C4-2B (cell line): Measurements from ENCODE around the gene CENPN.

Experiments used
- H3K27ac ChIP-seq: fragments of 450-650 bp; 2 replicates; pipeline ENCODE4 v1.5.1; 2017
- ZFX ChIP-seq: fragments of 450-650 bp; IDR thresholded peaks from 2 replicates; pipeline ENCODE4 v1.6.1; 2017
- TF ChIP-seq, protein P1 (sequence below): fragments of 450-650 bp; conservative IDR thresholded peaks from 2 replicates; pipeline ENCODE4 v1.5.1; 2017; ENCODE audit warnings: mild to moderate bottlenecking

The CENPN gene

DNA sequence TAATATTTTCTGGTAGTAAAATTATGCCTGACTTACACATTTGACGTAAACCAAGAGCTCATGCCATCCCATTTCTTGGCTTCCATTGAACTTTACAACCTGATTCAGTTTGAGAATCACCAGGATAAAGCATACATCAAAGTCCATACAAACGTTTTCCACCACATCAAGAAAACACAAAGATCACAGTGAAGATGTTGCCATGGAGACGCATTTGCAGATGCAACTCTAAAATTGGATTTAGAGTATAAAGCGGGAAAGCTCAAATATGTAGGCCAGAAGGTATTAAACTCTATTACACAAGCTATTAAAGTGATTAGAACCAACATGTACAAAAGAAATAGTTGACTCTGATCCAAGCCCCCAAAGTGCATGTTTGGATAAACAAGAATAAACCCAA is 59.7 kb downstream of the CENPN start:
- peak overlapping the region; percentile 66 for H3K27ac ChIP-seq
- no peak for TF ChIP-seq ZFX

DNA sequence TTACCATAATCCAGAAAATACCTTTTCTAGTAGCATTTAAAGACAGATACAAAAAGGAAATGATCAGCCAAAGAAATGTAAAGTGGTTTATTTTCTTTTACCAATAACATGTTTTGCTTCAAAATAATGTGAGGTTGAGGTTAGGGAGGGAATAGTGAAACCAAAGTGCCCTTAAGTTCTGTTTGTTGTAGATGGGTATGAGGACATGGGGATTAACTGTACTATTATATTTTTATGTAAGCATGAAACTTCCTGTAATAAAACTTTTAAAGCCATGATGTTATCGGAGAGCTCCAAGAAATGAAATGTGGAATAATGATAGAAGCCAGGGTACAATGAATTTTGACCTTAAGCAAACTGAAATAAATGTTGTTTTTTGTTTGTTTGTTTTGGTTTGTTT is 60.2 kb downstream of the CENPN start:
- H3K27ac ChIP-seq: peak overlapping the region; percentile 88
- TF ChIP-seq, protein P1, sequence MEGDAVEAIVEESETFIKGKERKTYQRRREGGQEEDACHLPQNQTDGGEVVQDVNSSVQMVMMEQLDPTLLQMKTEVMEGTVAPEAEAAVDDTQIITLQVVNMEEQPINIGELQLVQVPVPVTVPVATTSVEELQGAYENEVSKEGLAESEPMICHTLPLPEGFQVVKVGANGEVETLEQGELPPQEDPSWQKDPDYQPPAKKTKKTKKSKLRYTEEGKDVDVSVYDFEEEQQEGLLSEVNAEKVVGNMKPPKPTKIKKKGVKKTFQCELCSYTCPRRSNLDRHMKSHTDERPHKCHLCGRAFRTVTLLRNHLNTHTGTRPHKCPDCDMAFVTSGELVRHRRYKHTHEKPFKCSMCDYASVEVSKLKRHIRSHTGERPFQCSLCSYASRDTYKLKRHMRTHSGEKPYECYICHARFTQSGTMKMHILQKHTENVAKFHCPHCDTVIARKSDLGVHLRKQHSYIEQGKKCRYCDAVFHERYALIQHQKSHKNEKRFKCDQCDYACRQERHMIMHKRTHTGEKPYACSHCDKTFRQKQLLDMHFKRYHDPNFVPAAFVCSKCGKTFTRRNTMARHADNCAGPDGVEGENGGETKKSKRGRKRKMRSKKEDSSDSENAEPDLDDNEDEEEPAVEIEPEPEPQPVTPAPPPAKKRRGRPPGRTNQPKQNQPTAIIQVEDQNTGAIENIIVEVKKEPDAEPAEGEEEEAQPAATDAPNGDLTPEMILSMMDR: no peak
- no peak for TF ChIP-seq ZFX

DNA sequence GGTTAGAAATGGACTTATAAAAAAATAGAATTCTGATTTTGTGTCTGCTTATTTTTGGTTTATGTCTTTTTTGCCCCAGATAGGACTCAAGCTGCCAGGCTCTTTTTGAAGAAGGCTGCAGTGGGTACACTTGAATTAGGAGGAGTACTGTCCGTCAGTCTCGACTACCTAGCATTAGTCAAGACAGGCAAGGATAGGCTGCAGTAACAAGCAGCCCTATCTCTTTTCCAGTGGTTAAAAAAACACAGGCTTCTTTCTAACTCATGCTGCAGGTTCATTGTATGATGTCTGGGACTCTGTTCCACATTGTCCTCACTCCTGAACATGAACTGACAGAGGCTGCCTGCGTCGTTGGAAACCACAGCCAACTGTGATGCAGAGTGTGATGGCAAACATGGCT is 62.0 kb downstream of the CENPN start:
- TF ChIP-seq, protein P1: no peak
- TF ChIP-seq ZFX: no peak
- peak overlapping the region; percentile 7; the same call in 1 of the 2 replicates for H3K27ac ChIP-seq

DNA sequence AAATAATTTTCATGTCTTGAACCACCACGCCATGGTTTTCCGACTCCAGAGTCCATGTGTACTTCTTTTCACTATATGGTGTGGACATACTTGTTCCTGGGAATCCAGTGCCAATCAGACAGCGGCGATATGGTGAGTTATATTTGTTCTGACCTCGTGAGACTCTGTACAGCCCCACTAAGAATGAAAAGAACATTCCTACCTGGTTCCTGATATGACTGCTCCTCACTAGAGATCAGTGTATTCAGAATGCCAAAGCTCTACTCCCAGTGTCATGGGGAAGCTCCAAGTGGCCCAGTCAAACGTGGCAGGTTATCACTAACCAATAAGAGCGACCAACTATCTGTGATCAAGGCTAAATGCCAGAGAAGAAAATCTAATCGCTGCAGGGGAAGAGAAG is 64.0 kb downstream of the CENPN start:
- no peak overlapping the region for H3K27ac ChIP-seq
- no peak for TF ChIP-seq ZFX
- TF ChIP-seq, protein P1: no peak

DNA sequence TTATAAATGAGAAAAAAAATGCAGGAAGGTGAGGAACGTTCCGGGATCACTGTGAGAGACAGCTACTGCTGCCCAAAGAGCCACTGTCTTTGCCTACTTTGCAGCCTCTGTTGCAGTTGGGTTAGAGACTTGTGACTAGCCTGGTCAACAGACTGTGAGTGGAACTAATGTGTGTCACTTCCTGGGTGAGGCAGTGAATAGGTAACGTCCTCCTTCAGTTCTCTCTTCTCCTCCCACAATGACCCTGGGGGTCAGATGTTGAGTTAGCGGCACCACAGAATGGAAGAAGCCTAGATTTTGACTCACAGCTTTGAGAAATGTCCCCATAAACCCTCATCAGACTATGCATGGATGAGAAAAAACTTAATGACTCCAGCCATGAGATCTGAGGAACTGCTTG is 64.8 kb downstream of the CENPN start:
- H3K27ac ChIP-seq: no peak overlapping the region
- TF ChIP-seq, protein P1: no peak
- no peak for TF ChIP-seq ZFX

DNA sequence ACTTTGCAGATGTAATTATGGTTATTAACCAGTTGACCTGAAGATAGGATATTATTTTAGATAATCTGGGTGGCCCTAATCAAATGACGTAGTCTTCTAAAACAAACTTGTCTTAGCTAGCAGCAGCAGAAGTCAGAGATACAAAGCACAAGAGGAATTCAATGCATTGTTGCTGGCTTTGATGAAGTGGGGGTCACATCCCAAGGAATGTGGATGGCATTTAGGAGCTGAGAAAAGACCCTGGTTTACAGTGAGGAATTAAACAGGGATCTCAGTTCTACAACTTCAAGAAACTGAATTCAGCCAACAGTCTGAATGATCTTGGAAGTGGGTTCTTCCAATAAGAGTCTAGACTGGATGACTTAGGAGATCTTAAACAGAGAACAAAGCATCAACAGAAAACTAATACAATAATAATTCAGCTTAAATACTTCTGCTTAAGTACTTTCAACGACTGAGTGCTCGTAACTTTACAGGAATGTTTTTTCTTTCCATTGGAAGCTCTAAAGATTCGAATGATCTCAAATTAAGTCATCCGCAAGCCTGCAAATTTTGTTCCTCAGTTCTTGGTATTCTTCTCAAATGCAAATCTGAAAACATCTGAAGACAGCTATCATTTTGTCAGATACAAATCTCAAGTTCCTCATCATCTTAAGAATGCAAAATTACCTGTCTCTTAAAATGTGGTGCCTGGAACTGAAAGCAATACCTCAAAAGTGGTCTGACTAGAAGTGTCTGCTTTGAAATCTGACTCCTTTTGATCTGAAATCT is 66.7 kb downstream of the CENPN start:
- TF ChIP-seq, protein P1: no peak
- TF ChIP-seq ZFX: no peak
- peak overlapping the region; percentile 42; the same call in 1 of the 2 replicates for H3K27ac ChIP-seq

DNA sequence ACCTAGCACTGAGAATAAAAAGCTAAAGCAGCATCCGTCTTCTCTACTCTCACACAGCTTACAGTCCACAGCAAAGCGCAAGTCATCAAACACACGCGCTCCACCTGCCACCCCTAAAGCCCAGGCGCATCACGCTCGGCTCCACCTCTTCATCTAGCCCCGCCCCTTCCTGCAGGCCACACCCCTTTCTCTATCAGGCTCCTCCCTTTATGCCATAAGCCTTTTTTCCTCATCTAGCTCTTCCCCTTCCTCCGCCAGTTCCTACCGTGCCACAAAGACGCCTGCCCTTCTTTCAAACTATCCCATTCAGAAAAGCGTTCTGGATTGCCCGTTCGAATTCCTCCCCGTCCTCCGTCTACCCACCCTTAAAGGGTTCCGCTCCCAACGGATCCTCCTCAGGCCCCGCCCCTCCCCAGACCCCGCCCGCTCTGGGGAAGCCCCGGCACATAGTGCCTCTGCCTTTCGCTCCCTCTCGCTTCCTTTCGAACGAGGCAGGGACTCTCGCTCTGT is 69.6 kb downstream of the CENPN start:
- no peak for TF ChIP-seq ZFX
- TF ChIP-seq, protein P1: no peak
- H3K27ac ChIP-seq: peak overlapping the region; percentile 83
